ENCODE measurements around the gene RGPD5.
"Not testable (repeated sequence)": the region's sequence is repeated elsewhere in the genome, so short reads cannot be mapped to it uniquely, and the experiment has no call there.

The RGPD5 gene

GRCh38 chr2:109794074-109794737, at the start of gene RGPD5:
Gene RGPD5, plus strand, starts transcription at chr2:109794305. Its CDS starts 161 bp downstream, at chr2:109794466.
- not testable (repeated sequence) for H3K36me3 ChIP-seq (ENCODE audit: control insufficient read depth, insufficient read depth, low read length); H3K9me3 ChIP-seq (ENCODE audit: control insufficient read depth, low read length); H3K9ac ChIP-seq (ENCODE audit: low read length); H3K4me1 ChIP-seq (ENCODE audit: control insufficient read depth, insufficient read depth, low read length); H3K27me3 ChIP-seq (ENCODE audit: control insufficient read depth, insufficient read depth, low read length); H3K4me3 ChIP-seq (ENCODE audit: low read length)

- not testable (repeated sequence) for H3K4me3 ChIP-seq (ENCODE audit: low read length); H3K27me3 ChIP-seq (ENCODE audit: control insufficient read depth, insufficient read depth, low read length); H3K36me3 ChIP-seq (ENCODE audit: control insufficient read depth, insufficient read depth, low read length)
Observed at GRCh38 chr2:109751572-109751971, 42.5 kb upstream of the RGPD5 start.

GRCh38 chr2:109757163-109757824, 36.8 kb upstream of the RGPD5 start:
- not testable (repeated sequence) for H3K9ac ChIP-seq (ENCODE audit: low read length); H3K27me3 ChIP-seq (ENCODE audit: control insufficient read depth, insufficient read depth, low read length); H3K36me3 ChIP-seq (ENCODE audit: control insufficient read depth, insufficient read depth, low read length); H3K9me3 ChIP-seq (ENCODE audit: control insufficient read depth, low read length); H3K4me1 ChIP-seq (ENCODE audit: control insufficient read depth, insufficient read depth, low read length); H3K4me3 ChIP-seq (ENCODE audit: low read length)

More at GRCh38 chr2:109751572-109751971, 42.5 kb upstream of the RGPD5 start:
- H3K9ac ChIP-seq (ENCODE audit: low read length); H3K4me1 ChIP-seq (ENCODE audit: control insufficient read depth, insufficient read depth, low read length); H3K9me3 ChIP-seq (ENCODE audit: control insufficient read depth, low read length): not testable (repeated sequence)

GRCh38 chr2:109760265-109761042, 33.7 kb upstream of the RGPD5 start:
- not testable (repeated sequence) for H3K36me3 ChIP-seq (ENCODE audit: control insufficient read depth, insufficient read depth, low read length); H3K4me1 ChIP-seq (ENCODE audit: control insufficient read depth, insufficient read depth, low read length); H3K9ac ChIP-seq (ENCODE audit: low read length); H3K27me3 ChIP-seq (ENCODE audit: control insufficient read depth, insufficient read depth, low read length); H3K9me3 ChIP-seq (ENCODE audit: control insufficient read depth, low read length); H3K4me3 ChIP-seq (ENCODE audit: low read length)

- H3K9ac ChIP-seq (ENCODE audit: low read length); H3K4me3 ChIP-seq (ENCODE audit: low read length); H3K27me3 ChIP-seq (ENCODE audit: control insufficient read depth, insufficient read depth, low read length); H3K9me3 ChIP-seq (ENCODE audit: control insufficient read depth, low read length); H3K36me3 ChIP-seq (ENCODE audit: control insufficient read depth, insufficient read depth, low read length); H3K4me1 ChIP-seq (ENCODE audit: control insufficient read depth, insufficient read depth, low read length): not testable (repeated sequence)
Observed at GRCh38 chr2:109761043-109761454, 33.1 kb upstream of the RGPD5 start.

- H3K9me3 ChIP-seq (ENCODE audit: control insufficient read depth, low read length); H3K27me3 ChIP-seq (ENCODE audit: control insufficient read depth, insufficient read depth, low read length); H3K36me3 ChIP-seq (ENCODE audit: control insufficient read depth, insufficient read depth, low read length); H3K4me1 ChIP-seq (ENCODE audit: control insufficient read depth, insufficient read depth, low read length); H3K4me3 ChIP-seq (ENCODE audit: low read length); H3K9ac ChIP-seq (ENCODE audit: low read length): not testable (repeated sequence)
Observed at GRCh38 chr2:109761976-109762375, 32.1 kb upstream of the RGPD5 start.

GRCh38 chr2:109766074-109766473, 28.0 kb upstream of the RGPD5 start:
- not testable (repeated sequence) for H3K4me3 ChIP-seq (ENCODE audit: low read length); H3K9ac ChIP-seq (ENCODE audit: low read length); H3K9me3 ChIP-seq (ENCODE audit: control insufficient read depth, low read length); H3K27me3 ChIP-seq (ENCODE audit: control insufficient read depth, insufficient read depth, low read length); H3K36me3 ChIP-seq (ENCODE audit: control insufficient read depth, insufficient read depth, low read length); H3K4me1 ChIP-seq (ENCODE audit: control insufficient read depth, insufficient read depth, low read length)

GRCh38 chr2:109766886-109767578, 27.1 kb upstream of the RGPD5 start:
- not testable (repeated sequence) for H3K27me3 ChIP-seq (ENCODE audit: control insufficient read depth, insufficient read depth, low read length); H3K36me3 ChIP-seq (ENCODE audit: control insufficient read depth, insufficient read depth, low read length); H3K4me3 ChIP-seq (ENCODE audit: low read length); H3K4me1 ChIP-seq (ENCODE audit: control insufficient read depth, insufficient read depth, low read length); H3K9ac ChIP-seq (ENCODE audit: low read length); H3K9me3 ChIP-seq (ENCODE audit: control insufficient read depth, low read length)

- H3K4me3 ChIP-seq (ENCODE audit: low read length); H3K9me3 ChIP-seq (ENCODE audit: control insufficient read depth, low read length); H3K27me3 ChIP-seq (ENCODE audit: control insufficient read depth, insufficient read depth, low read length); H3K4me1 ChIP-seq (ENCODE audit: control insufficient read depth, insufficient read depth, low read length); H3K36me3 ChIP-seq (ENCODE audit: control insufficient read depth, insufficient read depth, low read length); H3K9ac ChIP-seq (ENCODE audit: low read length): not testable (repeated sequence)
Observed at GRCh38 chr2:109768934-109769333, 25.2 kb upstream of the RGPD5 start.

- H3K9me3 ChIP-seq (ENCODE audit: control insufficient read depth, low read length); H3K4me1 ChIP-seq (ENCODE audit: control insufficient read depth, insufficient read depth, low read length); H3K36me3 ChIP-seq (ENCODE audit: control insufficient read depth, insufficient read depth, low read length); H3K9ac ChIP-seq (ENCODE audit: low read length); H3K4me3 ChIP-seq (ENCODE audit: low read length); H3K27me3 ChIP-seq (ENCODE audit: control insufficient read depth, insufficient read depth, low read length): not testable (repeated sequence)
Observed at GRCh38 chr2:109779118-109779517, 15.0 kb upstream of the RGPD5 start.

- not testable (repeated sequence) for H3K36me3 ChIP-seq (ENCODE audit: control insufficient read depth, insufficient read depth, low read length); H3K9me3 ChIP-seq (ENCODE audit: control insufficient read depth, low read length); H3K4me3 ChIP-seq (ENCODE audit: low read length); H3K9ac ChIP-seq (ENCODE audit: low read length); H3K27me3 ChIP-seq (ENCODE audit: control insufficient read depth, insufficient read depth, low read length); H3K4me1 ChIP-seq (ENCODE audit: control insufficient read depth, insufficient read depth, low read length)
Observed at GRCh38 chr2:109781147-109781816, 12.8 kb upstream of the RGPD5 start.

Data from mucosa of stomach (tissue), 1 donor.